ENCODE results near the gene HCK. TPM values are rescaled to one million over a fixed set of nuclear protein-coding genes. Genes with fewer than 3 reads are reported as not detected.

Gene HCK
- total and polyA plus RNA-seq, 9 donors: 4.4 to 6.3 (median 4.5) TPM

DNA sequence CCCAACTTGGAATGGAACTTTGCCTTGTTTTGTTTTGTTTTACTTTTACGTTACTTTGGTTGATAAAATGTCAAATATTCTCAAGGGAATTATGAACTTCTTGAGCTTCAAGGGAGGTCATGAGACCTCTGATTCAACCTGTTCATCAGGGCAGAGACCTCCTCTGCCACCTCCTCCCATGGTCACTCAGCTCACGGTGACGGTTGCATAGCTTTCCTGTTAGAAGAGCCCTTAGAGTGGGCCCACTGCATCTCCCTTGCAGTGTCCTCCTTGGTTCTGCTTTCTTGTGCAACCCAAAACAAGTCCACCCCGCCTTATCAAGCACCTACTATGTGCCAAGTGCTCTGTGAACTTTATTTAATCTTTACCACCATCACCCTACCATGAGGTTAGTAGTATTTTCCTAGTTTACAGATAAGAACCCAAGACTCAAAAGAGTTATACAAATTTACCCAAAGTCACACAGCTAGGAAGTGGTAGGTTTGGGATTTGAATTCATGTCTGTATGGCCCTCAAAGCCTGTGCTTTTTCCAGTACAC, 72.9 kb downstream of the HCK start:
- no peak overlapping the region for H3K27ac ChIP-seq (ENCODE audit: low read length)
- peaks cover 4% of the 10 kb centered on the region for H3K36me3 ChIP-seq (ENCODE audit: control insufficient read depth, insufficient read depth, low read length)
- WGBS (ENCODE audit: insufficient coverage): 89% methylated on average over 2 of the region's 4 CpGs
- H3K4me3 ChIP-seq (ENCODE audit: low read length): no peak overlapping the region
- no peak for DNase-seq
- no peaks in the 10 kb centered on the region for H3K4me1 ChIP-seq (ENCODE audit: control insufficient read depth, insufficient read depth, low read length)
- no peaks in the 10 kb centered on the region for H3K9me3 ChIP-seq (replicated peaks; ENCODE audit: control insufficient read depth, low read depth, low read length)
- H3K27me3 ChIP-seq (ENCODE audit: control insufficient read depth, insufficient read depth, low read length): no peaks in the 10 kb centered on the region

DNA sequence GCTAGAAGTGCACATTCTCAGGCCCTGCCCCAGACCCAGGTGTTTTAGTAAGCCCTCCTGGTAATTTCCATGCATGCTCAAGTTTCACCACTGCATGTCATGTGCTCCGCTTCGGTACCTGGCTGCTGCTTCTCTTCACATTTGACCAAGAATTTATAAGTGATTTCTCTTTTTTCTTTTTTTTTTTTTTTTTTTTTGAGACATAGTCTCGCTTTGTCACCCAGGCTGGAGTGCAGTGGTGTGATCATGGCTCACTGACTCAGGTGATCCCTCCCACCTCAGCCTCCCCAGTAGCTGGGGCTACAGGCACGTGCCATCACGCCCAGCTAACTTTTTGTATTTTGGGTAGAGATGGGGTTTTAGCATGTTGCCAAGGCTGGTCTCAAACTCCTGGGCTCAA, 73.5 kb downstream of the HCK start:
- no peak overlapping the region for H3K27ac ChIP-seq (ENCODE audit: low read length)
- no peaks in the 10 kb centered on the region for H3K4me1 ChIP-seq (ENCODE audit: control insufficient read depth, insufficient read depth, low read length)
- peaks cover 6% of the 10 kb centered on the region for H3K36me3 ChIP-seq (ENCODE audit: control insufficient read depth, insufficient read depth, low read length)
- H3K27me3 ChIP-seq (ENCODE audit: control insufficient read depth, insufficient read depth, low read length): no peaks in the 10 kb centered on the region
- no peaks in the 10 kb centered on the region for H3K9me3 ChIP-seq (replicated peaks; ENCODE audit: control insufficient read depth, low read depth, low read length)
- DNase-seq: no peak
- H3K4me3 ChIP-seq (ENCODE audit: low read length): no peak overlapping the region
- no CpG with 5 or more reads among the region's 5 CpGs for WGBS (ENCODE audit: insufficient coverage)

DNA sequence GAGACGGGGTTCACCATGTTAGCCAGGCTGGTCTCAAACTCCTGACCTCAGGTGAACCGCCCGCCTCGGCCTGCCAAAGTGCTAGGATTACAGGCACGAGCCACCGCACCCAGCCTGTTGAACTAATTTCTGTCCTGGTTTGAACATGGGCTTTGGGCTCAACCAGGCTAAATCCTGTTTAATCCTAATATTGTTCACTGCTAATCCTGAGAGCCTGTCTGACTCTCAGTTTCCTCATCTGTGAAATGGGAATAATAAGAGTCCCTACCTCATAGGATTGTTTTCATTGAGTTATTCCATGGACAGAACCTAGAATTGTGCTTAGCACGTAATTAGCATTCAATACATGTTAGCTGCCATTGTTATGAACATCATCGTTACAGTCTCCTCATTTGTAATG, 74.9 kb downstream of the HCK start:
- no peak for DNase-seq
- no peaks in the 10 kb centered on the region for H3K9me3 ChIP-seq (replicated peaks; ENCODE audit: control insufficient read depth, low read depth, low read length)
- H3K4me3 ChIP-seq (ENCODE audit: low read length): no peak overlapping the region
- 96% methylated on average over 7 of the region's 8 CpGs for WGBS (ENCODE audit: insufficient coverage)
- H3K4me1 ChIP-seq (ENCODE audit: control insufficient read depth, insufficient read depth, low read length): no peaks in the 10 kb centered on the region
- H3K27me3 ChIP-seq (ENCODE audit: control insufficient read depth, insufficient read depth, low read length): no peaks in the 10 kb centered on the region
- H3K36me3 ChIP-seq (ENCODE audit: control insufficient read depth, insufficient read depth, low read length): peaks cover 6% of the 10 kb centered on the region
- no peak overlapping the region for H3K27ac ChIP-seq (ENCODE audit: low read length)

DNA sequence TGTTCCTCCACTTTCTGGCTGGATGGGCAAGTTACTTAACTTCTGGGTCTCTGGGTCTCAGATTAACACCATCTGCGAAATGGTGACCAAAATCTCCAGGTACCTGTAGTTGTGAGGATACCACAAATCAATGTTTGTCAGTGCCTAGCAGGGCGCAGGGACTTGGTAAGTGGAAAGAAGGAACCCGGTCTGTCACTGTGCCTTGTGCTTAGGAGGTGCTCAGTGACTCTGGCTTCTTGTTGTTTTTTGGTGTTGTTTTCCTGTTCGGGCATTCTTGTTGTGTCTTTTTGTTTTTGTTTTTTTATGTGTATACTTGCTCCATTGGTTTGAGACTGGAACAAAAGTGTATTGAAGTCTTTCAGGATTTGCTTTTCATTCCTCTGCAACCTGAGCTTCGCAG, 75.3 kb downstream of the HCK start:
- WGBS (ENCODE audit: insufficient coverage): 92% methylated on average over 2 of the region's 5 CpGs
- Histone ChIP-seq H3K9me3 (replicated peaks; ENCODE audit: control insufficient read depth, low read depth, low read length) (no peaks in the 10 kb centered on the region), H3K4me3 (ENCODE audit: low read length) (no peak overlapping the region), H3K4me1 (ENCODE audit: control insufficient read depth, insufficient read depth, low read length) (no peaks in the 10 kb centered on the region), H3K27me3 (ENCODE audit: control insufficient read depth, insufficient read depth, low read length) (no peaks in the 10 kb centered on the region), H3K27ac (ENCODE audit: low read length) (no peak overlapping the region), H3K36me3 (ENCODE audit: control insufficient read depth, insufficient read depth, low read length) (peaks cover 8% of the 10 kb centered on the region)
- no peak for DNase-seq

DNA sequence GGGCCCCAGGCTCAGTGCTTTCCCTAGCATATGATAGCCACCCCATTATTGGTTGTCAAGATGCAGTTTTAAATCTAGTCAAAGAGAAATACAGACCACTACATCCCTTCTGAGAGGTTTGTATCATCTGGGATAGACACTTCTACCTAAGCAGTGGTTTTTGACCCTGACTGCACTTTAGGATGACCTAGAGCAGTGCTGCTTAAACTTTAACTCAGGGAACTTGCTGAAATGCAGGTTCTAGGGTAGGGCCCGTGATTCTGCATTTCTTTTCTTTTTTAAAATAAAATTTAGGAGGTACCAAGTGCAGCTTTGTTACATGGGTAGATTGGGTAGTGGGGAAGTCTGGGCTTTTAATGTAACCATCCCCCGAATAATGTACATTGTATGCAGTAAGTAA, 76.1 kb downstream of the HCK start:
- WGBS (ENCODE audit: insufficient coverage): no CpG with 5 or more reads among the region's 2 CpGs
- no peak overlapping the region for H3K27ac ChIP-seq (ENCODE audit: low read length)

DNA sequence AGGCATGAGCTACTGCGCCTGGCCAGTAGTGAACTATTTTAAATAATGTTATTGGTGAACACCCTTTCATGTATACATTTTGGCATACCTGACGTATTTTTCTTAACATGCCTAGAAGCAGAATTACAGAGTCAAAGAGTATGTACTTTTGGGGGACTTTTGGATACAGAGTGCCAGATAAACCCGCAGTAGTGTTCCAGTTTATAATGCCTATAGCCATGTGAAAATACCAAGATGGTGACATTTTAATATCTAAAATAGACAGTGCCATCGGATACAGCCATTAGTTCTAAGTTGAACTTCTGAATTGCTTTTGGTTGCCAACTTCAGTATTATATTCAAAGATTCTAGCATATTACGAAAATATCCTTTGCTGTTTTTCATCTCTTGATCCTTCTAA, 77.8 kb downstream of the HCK start:
- Histone ChIP-seq H3K36me3 (ENCODE audit: control insufficient read depth, insufficient read depth, low read length) (peaks cover 14% of the 10 kb centered on the region), H3K4me1 (ENCODE audit: control insufficient read depth, insufficient read depth, low read length) (no peaks in the 10 kb centered on the region), H3K27me3 (ENCODE audit: control insufficient read depth, insufficient read depth, low read length) (no peaks in the 10 kb centered on the region), H3K9me3 (replicated peaks; ENCODE audit: control insufficient read depth, low read depth, low read length) (no peaks in the 10 kb centered on the region), H3K27ac (ENCODE audit: low read length) (no peak overlapping the region), H3K4me3 (ENCODE audit: low read length) (no peak overlapping the region)
- no peak for DNase-seq
- WGBS (ENCODE audit: insufficient coverage): no CpG with 5 or more reads among the region's 5 CpGs

More for the DNA sequence above, 76.1 kb downstream of the HCK start:
- peaks cover 11% of the 10 kb centered on the region for H3K36me3 ChIP-seq (ENCODE audit: control insufficient read depth, insufficient read depth, low read length)
- no peaks in the 10 kb centered on the region for H3K4me1 ChIP-seq (ENCODE audit: control insufficient read depth, insufficient read depth, low read length)
- no peaks in the 10 kb centered on the region for H3K9me3 ChIP-seq (replicated peaks; ENCODE audit: control insufficient read depth, low read depth, low read length)
- no peaks in the 10 kb centered on the region for H3K27me3 ChIP-seq (ENCODE audit: control insufficient read depth, insufficient read depth, low read length)
- no peak for DNase-seq
- H3K4me3 ChIP-seq (ENCODE audit: low read length): no peak overlapping the region

DNA sequence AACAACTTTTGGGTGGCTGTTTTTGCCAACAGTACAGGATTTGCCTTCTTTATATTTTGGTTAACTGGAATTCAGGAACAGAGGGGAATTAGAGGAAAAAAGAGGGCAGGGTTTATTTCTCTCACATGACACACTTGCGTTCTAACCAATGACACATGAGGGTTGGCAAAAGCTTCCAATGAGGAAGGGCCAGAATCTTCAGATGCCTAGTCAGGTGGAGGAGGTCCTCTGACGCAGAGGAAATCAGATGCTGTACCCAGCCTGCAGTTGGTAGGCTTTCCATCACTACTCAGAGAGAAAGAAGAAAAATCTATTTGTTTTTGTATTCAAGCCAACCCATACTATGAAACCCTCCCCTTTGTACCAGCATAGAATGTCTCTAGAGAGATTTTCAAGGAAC, 78.3 kb downstream of the HCK start:
- no peak for DNase-seq
- no peak overlapping the region for H3K4me3 ChIP-seq (ENCODE audit: low read length)
- WGBS (ENCODE audit: insufficient coverage): no CpG with 5 or more reads among the region's 2 CpGs
- no peak overlapping the region for H3K27ac ChIP-seq (ENCODE audit: low read length)
- no peaks in the 10 kb centered on the region for H3K27me3 ChIP-seq (ENCODE audit: control insufficient read depth, insufficient read depth, low read length)
- no peaks in the 10 kb centered on the region for H3K9me3 ChIP-seq (replicated peaks; ENCODE audit: control insufficient read depth, low read depth, low read length)
- H3K36me3 ChIP-seq (ENCODE audit: control insufficient read depth, insufficient read depth, low read length): peaks cover 12% of the 10 kb centered on the region
- no peaks in the 10 kb centered on the region for H3K4me1 ChIP-seq (ENCODE audit: control insufficient read depth, insufficient read depth, low read length)

DNA sequence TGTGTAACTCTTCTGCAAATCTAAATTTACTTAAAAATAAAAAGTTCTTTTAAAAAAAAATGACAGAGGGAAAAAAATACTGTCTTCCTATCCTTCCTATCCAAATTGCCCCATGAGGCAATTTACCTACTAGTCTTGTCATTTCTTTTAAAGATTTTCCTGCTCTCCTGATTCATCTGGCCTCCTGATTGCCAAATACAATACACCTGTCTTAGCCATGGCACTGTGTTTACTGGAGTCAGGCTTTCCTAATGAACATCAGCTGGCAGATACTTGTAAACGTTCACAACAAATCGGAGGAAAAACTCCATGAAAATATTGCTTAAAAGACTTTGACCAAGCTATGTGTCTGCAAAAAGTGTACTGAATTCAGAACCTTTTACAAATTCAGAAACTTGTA, 78.9 kb downstream of the HCK start:
- DNase-seq: no peak
- Histone ChIP-seq H3K4me3 (ENCODE audit: low read length) (no peak overlapping the region), H3K27me3 (ENCODE audit: control insufficient read depth, insufficient read depth, low read length) (no peaks in the 10 kb centered on the region), H3K27ac (ENCODE audit: low read length) (no peak overlapping the region), H3K4me1 (ENCODE audit: control insufficient read depth, insufficient read depth, low read length) (no peaks in the 10 kb centered on the region), H3K9me3 (replicated peaks; ENCODE audit: control insufficient read depth, low read depth, low read length) (no peaks in the 10 kb centered on the region), H3K36me3 (ENCODE audit: control insufficient read depth, insufficient read depth, low read length) (peaks cover 15% of the 10 kb centered on the region)
- no CpG with 5 or more reads among the region's 2 CpGs for WGBS (ENCODE audit: insufficient coverage)

DNA sequence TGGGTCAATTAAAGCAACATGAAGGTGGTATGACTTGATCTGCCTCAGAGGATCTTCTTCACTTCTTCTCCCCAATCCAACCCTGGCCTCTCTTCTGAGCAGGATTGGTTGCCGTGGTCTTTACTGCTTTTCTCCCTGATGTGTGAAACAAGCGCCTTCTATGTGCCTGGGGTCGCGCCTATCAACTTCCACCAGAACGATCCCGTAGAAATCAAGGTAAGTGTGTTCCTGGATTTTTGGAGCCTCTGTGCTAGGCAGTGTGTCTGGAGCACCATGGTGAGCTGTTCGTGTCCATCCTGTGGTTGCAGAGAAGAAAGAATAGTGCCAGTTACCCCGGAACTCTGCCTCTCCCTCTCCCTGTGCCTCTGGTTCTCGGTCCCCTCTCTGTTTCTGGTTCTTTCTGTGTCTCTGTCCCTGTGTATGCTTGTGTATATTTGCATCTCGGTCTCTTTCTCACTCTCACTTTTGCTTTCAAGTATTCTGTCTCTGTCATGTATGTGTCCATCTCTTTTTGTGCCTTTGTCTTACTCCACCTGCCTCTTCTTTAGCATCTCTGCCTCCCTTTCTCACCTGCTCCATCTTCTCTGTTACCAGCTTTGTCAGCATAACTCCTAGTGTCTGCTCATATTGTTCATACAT, 81.0 kb downstream of the HCK start:
- no peak for DNase-seq
- no peak overlapping the region for H3K27ac ChIP-seq (ENCODE audit: low read length)
- no peak overlapping the region for H3K4me3 ChIP-seq (ENCODE audit: low read length)
- H3K27me3 ChIP-seq (ENCODE audit: control insufficient read depth, insufficient read depth, low read length): no peaks in the 10 kb centered on the region
- no peaks in the 10 kb centered on the region for H3K9me3 ChIP-seq (replicated peaks; ENCODE audit: control insufficient read depth, low read depth, low read length)
- H3K4me1 ChIP-seq (ENCODE audit: control insufficient read depth, insufficient read depth, low read length): no peaks in the 10 kb centered on the region
- WGBS (ENCODE audit: insufficient coverage): 89% methylated on average over 6 of the region's 10 CpGs
- H3K36me3 ChIP-seq (ENCODE audit: control insufficient read depth, insufficient read depth, low read length): peaks cover 35% of the 10 kb centered on the region

DNA sequence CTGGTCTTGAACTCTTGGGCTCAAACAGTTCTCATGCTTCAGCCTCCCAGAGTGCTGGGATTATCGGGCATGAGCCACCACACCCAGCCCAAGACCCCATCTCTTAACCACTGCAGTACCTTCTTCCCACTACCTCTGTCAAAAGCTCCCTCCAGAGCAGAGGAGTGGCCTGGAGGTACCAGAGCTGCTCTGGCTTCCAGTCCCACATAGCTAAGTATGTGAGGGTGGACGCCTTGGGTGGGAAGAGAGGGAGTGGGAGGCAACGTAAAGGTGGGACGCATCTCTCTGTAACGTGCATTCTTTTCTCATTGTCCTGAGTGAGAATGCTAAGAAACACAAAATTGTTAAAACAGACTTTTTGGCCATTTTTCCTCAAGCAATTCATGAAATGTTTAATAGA, 82.0 kb downstream of the HCK start:
- no peaks in the 10 kb centered on the region for H3K4me1 ChIP-seq (ENCODE audit: control insufficient read depth, insufficient read depth, low read length)
- H3K27ac ChIP-seq (ENCODE audit: low read length): no peak overlapping the region
- no peak for DNase-seq
- H3K9me3 ChIP-seq (replicated peaks; ENCODE audit: control insufficient read depth, low read depth, low read length): no peaks in the 10 kb centered on the region
- H3K4me3 ChIP-seq (ENCODE audit: low read length): no peak overlapping the region
- H3K27me3 ChIP-seq (ENCODE audit: control insufficient read depth, insufficient read depth, low read length): no peaks in the 10 kb centered on the region
- H3K36me3 ChIP-seq (ENCODE audit: control insufficient read depth, insufficient read depth, low read length): peaks cover 45% of the 10 kb centered on the region
- 89% methylated on average over 2 of the region's 5 CpGs for WGBS (ENCODE audit: insufficient coverage)
